Suprapubic skin (tissue), 3 donors: ENCODE data around the gene RCAN2.

Experiments
- CTCF ChIP-seq, 2 donors: fragments of 200-600 bp in 1 of 2; fragments of 450-650 bp in 1 of 2; sonication (generic) in 1 of 2; IDR thresholded peaks; one replicate each; pipeline ENCODE4 v1.5.1; 2016 to 2019; ENCODE audit warnings: antibody characterized with exemption in 2 of 2, mild to moderate bottlenecking in 1 of 2, moderate library complexity in 1 of 2
- POLR2AphosphoS5 ChIP-seq, 3 donors: sonication (generic); formaldehyde crosslinking; IDR thresholded peaks; one replicate each; pipeline ENCODE4 v1.6.1; 2017; ENCODE audit warnings: antibody characterized with exemption in 3 of 3

- TF ChIP-seq POLR2AphosphoS5 (IDR thresholded peaks at IDR 0.05), result no peak
- no peak for TF ChIP-seq CTCF (IDR thresholded peaks at IDR 0.05)
These were observed 201.4 kb downstream of the RCAN2 start for GRCh38 chr6:46289898-46290297.
